ENCODE data around the gene KCNN1. TPM values are rescaled to one million over a fixed set of nuclear protein-coding genes. Genes with fewer than 3 reads are reported as not detected.

Gene KCNN1
- total RNA-seq, 4 donors from 2014 or later: 0.22 TPM; not detected in 3

DNA sequence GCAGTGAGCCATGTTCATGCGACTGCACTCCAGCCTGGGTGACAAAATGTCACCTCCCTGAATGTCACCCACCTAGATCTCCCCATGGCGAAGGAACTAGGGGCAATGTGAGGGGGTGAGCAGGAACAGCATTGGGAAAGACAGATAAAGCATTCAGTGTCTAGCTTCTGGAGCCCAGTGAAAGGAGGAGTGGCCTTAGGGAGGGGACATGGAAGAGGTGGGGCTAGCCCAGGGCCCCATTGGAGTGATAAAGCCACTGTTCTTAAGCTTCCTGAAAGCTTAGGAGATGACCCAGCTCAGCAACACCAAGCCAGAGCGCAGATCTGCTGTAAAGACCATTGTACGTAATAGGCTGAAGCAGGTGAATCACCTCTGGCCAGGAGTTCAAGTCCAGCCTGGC is 13.0 kb upstream of the KCNN1 start:
- WGBS, 2 donors: 82 to 89% methylated on average over 4 of the region's 4 CpGs
- Histone ChIP-seq H3K4me3 (replicated peaks in 1 of 3) (no peak overlapping the region), H3K4me1 (peaks cover 19 to 37% of the 10 kb centered on the region in 2 donors), H3K27me3 (peaks cover 30% of the 10 kb centered on the region), H3K27ac (no peak overlapping the region), H3K9me3 (no peaks in the 10 kb centered on the region), H3K36me3 (no peaks in the 10 kb centered on the region)
- intact Hi-C loops (cut with DNase I): no loop called here
- TF ChIP-seq, protein P1, sequence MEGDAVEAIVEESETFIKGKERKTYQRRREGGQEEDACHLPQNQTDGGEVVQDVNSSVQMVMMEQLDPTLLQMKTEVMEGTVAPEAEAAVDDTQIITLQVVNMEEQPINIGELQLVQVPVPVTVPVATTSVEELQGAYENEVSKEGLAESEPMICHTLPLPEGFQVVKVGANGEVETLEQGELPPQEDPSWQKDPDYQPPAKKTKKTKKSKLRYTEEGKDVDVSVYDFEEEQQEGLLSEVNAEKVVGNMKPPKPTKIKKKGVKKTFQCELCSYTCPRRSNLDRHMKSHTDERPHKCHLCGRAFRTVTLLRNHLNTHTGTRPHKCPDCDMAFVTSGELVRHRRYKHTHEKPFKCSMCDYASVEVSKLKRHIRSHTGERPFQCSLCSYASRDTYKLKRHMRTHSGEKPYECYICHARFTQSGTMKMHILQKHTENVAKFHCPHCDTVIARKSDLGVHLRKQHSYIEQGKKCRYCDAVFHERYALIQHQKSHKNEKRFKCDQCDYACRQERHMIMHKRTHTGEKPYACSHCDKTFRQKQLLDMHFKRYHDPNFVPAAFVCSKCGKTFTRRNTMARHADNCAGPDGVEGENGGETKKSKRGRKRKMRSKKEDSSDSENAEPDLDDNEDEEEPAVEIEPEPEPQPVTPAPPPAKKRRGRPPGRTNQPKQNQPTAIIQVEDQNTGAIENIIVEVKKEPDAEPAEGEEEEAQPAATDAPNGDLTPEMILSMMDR (IDR thresholded peaks at IDR 0.05): no peak
- TF ChIP-seq POLR2A (IDR thresholded peaks at IDR 0.05): no peak
- DNase-seq: no peak

DNA sequence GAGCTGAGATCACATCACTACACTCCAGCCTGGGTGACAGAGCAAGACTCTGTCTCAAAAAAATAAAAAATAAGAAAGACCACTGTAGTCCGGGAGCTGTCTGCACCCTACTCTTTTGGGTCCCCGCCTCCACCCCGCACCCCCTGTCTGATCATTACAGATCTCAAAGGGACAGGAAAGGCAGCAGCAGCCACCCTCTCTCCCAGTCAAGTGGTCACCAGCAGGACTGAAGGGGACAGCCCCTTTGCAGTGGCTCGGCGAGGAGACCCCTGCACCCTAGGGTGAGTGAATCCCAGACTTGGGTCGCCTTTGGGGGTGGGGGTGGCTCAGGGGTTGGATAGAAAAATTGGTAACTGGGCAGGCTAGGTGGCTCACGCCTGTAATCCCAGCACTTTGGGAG is 12.5 kb upstream of the KCNN1 start:
- no peak overlapping the region for H3K27ac ChIP-seq
- H3K36me3 ChIP-seq: no peaks in the 10 kb centered on the region
- TF ChIP-seq POLR2A (IDR thresholded peaks at IDR 0.05): no peak
- TF ChIP-seq, protein P1 (IDR thresholded peaks at IDR 0.05): no peak
- intact Hi-C loops (cut with DNase I): no loop called here
- H3K4me1 ChIP-seq: peaks cover 19 to 32% of the 10 kb centered on the region in 2 donors
- 90 to 93% methylated on average over 7 of the region's 7 CpGs for WGBS, 2 donors
- DNase-seq: no peak
- no peak overlapping the region for H3K4me3 ChIP-seq (replicated peaks in 1 of 3)
- peaks cover 30% of the 10 kb centered on the region for H3K27me3 ChIP-seq
- H3K9me3 ChIP-seq: no peaks in the 10 kb centered on the region

GRCh38 chr19:17957149-17957849 is 9.6 kb upstream of the KCNN1 start:
- peaks cover 13% of the 10 kb centered on the region for H3K27me3 ChIP-seq

GRCh38 chr19:17957885-17958284 is 9.0 kb upstream of the KCNN1 start:
- no peak for TF ChIP-seq POLR2A (IDR thresholded peaks at IDR 0.05)
- TF ChIP-seq, protein P1 (IDR thresholded peaks at IDR 0.05): no peak
- intact Hi-C loops (cut with DNase I): no loop called here
- Histone ChIP-seq H3K27me3 (peaks cover 7% of the 10 kb centered on the region), H3K4me1 (no peaks in the 10 kb centered on the region), H3K27ac (no peak overlapping the region), H3K4me3 (replicated peaks in 1 of 3) (no peak overlapping the region), H3K9me3 (no peaks in the 10 kb centered on the region), H3K36me3 (no peaks in the 10 kb centered on the region)
- no peak for DNase-seq

More at GRCh38 chr19:17957149-17957849, 9.6 kb upstream of the KCNN1 start:
- intact Hi-C loops (cut with DNase I): no loop called here
- TF ChIP-seq, protein P1 (IDR thresholded peaks at IDR 0.05): no peak
- TF ChIP-seq POLR2A (IDR thresholded peaks at IDR 0.05): no peak
- Histone ChIP-seq H3K36me3 (no peaks in the 10 kb centered on the region), H3K27ac (no peak overlapping the region), H3K4me1 (peaks cover 3% of the 10 kb centered on the region in 2 donors), H3K4me3 (replicated peaks in 1 of 3) (no peak overlapping the region), H3K9me3 (no peaks in the 10 kb centered on the region)
- 79 to 95% methylated on average over 2 to 3 of the region's 3 CpGs for WGBS, 2 donors
- no peak for DNase-seq

DNA sequence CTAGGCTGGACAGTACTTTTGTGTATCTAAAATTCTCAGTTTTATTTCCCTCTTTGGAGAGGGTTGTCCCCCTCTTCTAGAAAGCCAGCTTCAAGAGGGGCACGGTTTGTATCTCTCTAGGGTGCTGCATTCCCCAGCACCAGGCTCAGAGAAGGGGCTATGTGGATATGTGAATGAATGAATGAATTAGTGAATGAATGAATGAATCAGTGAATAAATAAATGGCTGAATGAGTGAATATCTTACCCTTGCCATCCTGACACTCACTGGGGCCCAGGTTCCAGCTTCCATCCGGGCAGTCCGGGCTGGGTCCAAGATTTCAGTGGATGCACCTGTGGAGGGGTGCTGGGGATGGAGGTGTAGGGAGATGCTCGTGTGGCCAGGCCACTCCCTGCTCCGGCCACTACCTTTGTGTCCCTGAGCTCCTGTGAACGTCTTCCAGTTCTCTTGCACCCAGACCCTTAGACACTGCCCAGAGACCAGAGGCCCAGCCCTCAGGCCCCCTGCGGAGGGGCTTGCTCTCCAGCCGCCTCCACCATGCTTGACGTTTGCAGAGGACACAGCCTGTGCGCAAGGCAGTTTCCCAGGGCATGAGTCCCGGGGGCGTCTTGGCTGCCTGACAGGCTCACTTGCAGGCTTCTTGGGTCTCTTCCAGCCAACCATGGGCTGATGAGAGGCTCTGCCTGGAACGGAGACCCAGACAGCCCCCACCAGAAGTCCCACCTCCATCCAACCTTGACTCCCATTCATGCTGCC is 2.8 kb upstream of the KCNN1 start:
- DNase-seq: no peak
- H3K27me3 ChIP-seq: no peaks in the 10 kb centered on the region
- no peak overlapping the region for H3K27ac ChIP-seq
- no peak for TF ChIP-seq POLR2A (IDR thresholded peaks at IDR 0.05)
- TF ChIP-seq, protein P1 (IDR thresholded peaks at IDR 0.05): no peak
- intact Hi-C loops (cut with DNase I): no loop called here
- peaks cover 0 to 4% of the 10 kb centered on the region in 2 donors for H3K4me1 ChIP-seq
- no peak overlapping the region for H3K4me3 ChIP-seq (replicated peaks in 1 of 3)
- H3K9me3 ChIP-seq: no peaks in the 10 kb centered on the region
- 48 to 75% methylated on average over 5 to 9 of the region's 13 CpGs for WGBS, 2 donors
- H3K36me3 ChIP-seq: no peaks in the 10 kb centered on the region

Measured in thyroid gland (tissue), 4 donors.